NB4 (cell line): Measurements from ENCODE around the gene SEMA3C.

ENCODE experiments used
- DNase-seq: peaks from one replicate; pipeline ENCODE4 v3.0.0; 2010; ENCODE audit warnings: low read depth
- H3K4me3 ChIP-seq: one replicate; pipeline ENCODE4 v1.5.1; 2011; ENCODE audit warnings: mild to moderate bottlenecking, low read depth, low read length, moderate library complexity
- MAX ChIP-seq: IDR thresholded peaks from 2 replicates; pipeline ENCODE4 v1.6.1; 2011; ENCODE audit warnings: low read depth, low read length
- MYC ChIP-seq: IDR thresholded peaks from 2 replicates; pipeline ENCODE4 v1.6.1; 2011; ENCODE audit warnings: low read depth, low read length
- POLR2A ChIP-seq: IDR thresholded peaks from 2 replicates; pipeline ENCODE4 v1.6.1; 2011; ENCODE audit warnings: mild to moderate bottlenecking; ENCODE audit not compliant: insufficient read length; ENCODE audit errors: extremely low read depth
- TF ChIP-seq, protein P1 (sequence below): IDR thresholded peaks from one replicate; pipeline ENCODE4 v1.5.1; 2012; ENCODE audit warnings: low read depth, low read length

SEMA3C gene

DNA sequence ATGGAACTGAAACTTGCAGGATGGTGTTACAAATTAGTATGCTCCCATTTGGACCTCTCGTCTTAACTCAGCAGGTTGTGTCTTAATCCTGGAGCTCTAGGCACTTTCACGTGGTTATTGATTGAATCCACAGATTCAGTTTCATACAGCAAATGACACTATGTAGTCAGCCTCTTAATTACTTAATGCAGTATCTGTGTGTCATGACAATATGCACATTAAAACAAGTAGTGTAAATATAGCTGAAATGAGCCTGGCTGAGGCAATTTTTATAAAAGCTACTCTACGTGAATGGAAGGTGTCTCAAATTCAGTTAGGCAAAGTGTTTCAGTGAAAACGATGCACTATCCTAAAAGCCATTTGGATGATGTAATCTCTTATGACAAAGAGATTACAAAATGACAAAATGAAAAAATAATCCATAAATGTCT, 193.7 kb downstream of the SEMA3C start:
- no peak for DNase-seq
- TF ChIP-seq POLR2A (no peak), MYC (no peak), MAX (no peak)
- TF ChIP-seq, protein P1, sequence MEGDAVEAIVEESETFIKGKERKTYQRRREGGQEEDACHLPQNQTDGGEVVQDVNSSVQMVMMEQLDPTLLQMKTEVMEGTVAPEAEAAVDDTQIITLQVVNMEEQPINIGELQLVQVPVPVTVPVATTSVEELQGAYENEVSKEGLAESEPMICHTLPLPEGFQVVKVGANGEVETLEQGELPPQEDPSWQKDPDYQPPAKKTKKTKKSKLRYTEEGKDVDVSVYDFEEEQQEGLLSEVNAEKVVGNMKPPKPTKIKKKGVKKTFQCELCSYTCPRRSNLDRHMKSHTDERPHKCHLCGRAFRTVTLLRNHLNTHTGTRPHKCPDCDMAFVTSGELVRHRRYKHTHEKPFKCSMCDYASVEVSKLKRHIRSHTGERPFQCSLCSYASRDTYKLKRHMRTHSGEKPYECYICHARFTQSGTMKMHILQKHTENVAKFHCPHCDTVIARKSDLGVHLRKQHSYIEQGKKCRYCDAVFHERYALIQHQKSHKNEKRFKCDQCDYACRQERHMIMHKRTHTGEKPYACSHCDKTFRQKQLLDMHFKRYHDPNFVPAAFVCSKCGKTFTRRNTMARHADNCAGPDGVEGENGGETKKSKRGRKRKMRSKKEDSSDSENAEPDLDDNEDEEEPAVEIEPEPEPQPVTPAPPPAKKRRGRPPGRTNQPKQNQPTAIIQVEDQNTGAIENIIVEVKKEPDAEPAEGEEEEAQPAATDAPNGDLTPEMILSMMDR: no peak
- no peak overlapping the region for H3K4me3 ChIP-seq

- no peak overlapping the region for H3K4me3 ChIP-seq
- no peak for TF ChIP-seq MYC
- TF ChIP-seq MAX: no peak
- TF ChIP-seq, protein P1: no peak
- no peak for TF ChIP-seq POLR2A
- DNase-seq: no peak
Measured at GRCh38 chr7:80724249-80724871, 194.5 kb downstream of the SEMA3C start.

DNA sequence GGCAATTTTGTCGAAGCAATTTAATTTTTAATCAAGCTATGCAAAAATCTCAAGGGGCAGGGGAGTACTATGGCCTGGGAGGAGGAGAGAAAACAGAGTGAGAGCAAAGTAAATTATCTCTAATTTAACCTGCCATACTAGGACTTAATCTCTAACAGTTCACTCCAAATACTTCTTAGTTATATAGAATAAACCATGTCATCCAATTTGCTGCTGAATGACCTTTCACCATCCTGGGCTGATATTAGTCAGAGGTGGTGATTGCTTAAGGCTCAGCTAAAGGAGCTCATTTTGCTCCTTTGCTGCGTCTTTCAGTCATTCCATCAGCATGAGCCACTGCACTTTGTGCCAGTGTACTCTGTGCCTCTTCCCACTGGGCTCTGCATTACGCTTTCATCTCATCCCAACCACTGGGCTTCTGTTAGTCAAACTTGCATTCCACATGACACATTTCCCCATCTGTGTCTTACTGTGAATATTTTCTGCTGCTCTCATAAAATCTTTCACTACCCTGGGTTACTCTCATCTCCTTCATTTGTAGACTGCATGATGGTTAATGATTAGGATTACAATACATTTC, 196.1 kb downstream of the SEMA3C start:
- TF ChIP-seq MYC (no peak), MAX (no peak), POLR2A (no peak)
- TF ChIP-seq, protein P1: no peak
- no peak overlapping the region for H3K4me3 ChIP-seq
- no peak for DNase-seq

GRCh38 chr7:80721883-80722615, 196.8 kb downstream of the SEMA3C start:
- peak; percentile 41 for DNase-seq

DNA sequence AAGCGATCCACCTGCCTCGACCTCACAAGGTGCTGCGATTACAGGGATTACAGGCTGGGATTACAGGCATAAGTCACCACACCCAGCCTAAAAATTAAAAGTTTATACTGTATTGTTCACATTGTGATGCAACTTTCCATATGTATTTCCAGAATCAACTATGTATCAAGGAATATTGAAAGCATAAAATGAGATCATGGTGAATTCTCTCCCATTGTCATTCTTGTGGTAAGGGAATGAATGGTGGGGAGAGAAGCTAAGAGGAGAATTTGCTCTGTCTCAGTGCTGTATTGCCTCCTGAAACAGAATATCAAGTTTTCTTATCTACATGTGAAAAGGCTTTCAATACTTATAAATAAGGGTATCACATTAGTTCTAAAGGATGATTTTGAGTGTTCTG, 198.7 kb downstream of the SEMA3C start:
- H3K4me3 ChIP-seq: no peak overlapping the region
- TF ChIP-seq, protein P1: no peak
- TF ChIP-seq MYC: no peak
- TF ChIP-seq MAX: no peak
- no peak for TF ChIP-seq POLR2A

More at GRCh38 chr7:80721883-80722615, 196.8 kb downstream of the SEMA3C start:
- TF ChIP-seq POLR2A: no peak
- TF ChIP-seq, protein P1: no peak
- TF ChIP-seq MAX: no peak
- no peak for TF ChIP-seq MYC
- no peak overlapping the region for H3K4me3 ChIP-seq

More for the DNA sequence above, 198.7 kb downstream of the SEMA3C start:
- no peak for DNase-seq
